Uterus (tissue), 2 donors: ENCODE data around the gene AREL1.

Source experiments
- CTCF ChIP-seq, 4 experiments: fragments of 200-600 bp in 2 of 4; fragments of 450-650 bp in 2 of 4; sonication (generic) in 2 of 4; IDR thresholded peaks; one replicate each; pipeline ENCODE4 v1.5.1; 2016 to 2019; ENCODE audit warnings: antibody characterized with exemption in 4 of 4, mild to moderate bottlenecking in 2 of 4, moderate library complexity in 1 of 4
- POLR2A ChIP-seq, 2 donors: fragments of 450-650 bp; IDR thresholded peaks; one replicate each; pipeline ENCODE4 v1.6.1; 2016; ENCODE audit warnings: antibody characterized with exemption in 2 of 2, mild to moderate bottlenecking in 1 of 2, moderate library complexity in 1 of 2

GRCh38 chr14:74754899-74755298 is 42.0 kb upstream of the AREL1 start:
- no peak for TF ChIP-seq CTCF (IDR thresholded peaks at IDR 0.05)
- no peak for TF ChIP-seq POLR2A (IDR thresholded peaks at IDR 0.05)
